Right renal pelvis (tissue), 4 donors: Measurements from ENCODE around the gene MFN2. TPM values are rescaled to one million over a fixed set of nuclear protein-coding genes. Genes with fewer than 3 reads are reported as not detected.

Experiments used
- polyA plus RNA-seq, 4 donors: library from polyadenylated mRNA; unstranded; fragments of 120-200 nt; gene quantifications; one replicate each; pipeline ENCODE4 v1.2.1, GENCODE V29; 2013; ENCODE audit not compliant: insufficient read length in 4 of 4

Gene MFN2
- polyA plus RNA-seq, 4 donors: 62.2 to 77.5 (median 70.5) TPM

Other genes with a start within 250 kb of the MFN2 start
- 10 to 100 TPM; 43.2 to 61.6 (median 44.4) TPM for gene AGTRAP, start 244.3 kb upstream of the MFN2 start, polyA plus RNA-seq
- under 1 TPM in 3 of 4 donors, not detected in 1; 0.27 to 0.65 (median 0.37) TPM for gene C1orf167, start 218.3 kb upstream of the MFN2 start, polyA plus RNA-seq
- gene MTHFR, start 174.5 kb upstream of the MFN2 start, polyA plus RNA-seq: 10 to 100 TPM; 17.1 to 18.9 (median 18.4) TPM
- gene CLCN6, start 174.3 kb upstream of the MFN2 start, polyA plus RNA-seq: 10 to 100 TPM; 15.5 to 20.1 (median 16.6) TPM
- gene NPPA, start 132.7 kb upstream of the MFN2 start, polyA plus RNA-seq: under 1 TPM in 3 of 4 donors, not detected in 1; 0.22 to 0.44 (median 0.24) TPM
- gene NPPB, start 121.5 kb upstream of the MFN2 start, polyA plus RNA-seq: under 1 TPM in 1 of 4 donors, not detected in 3; 0.10 TPM
- gene KIAA2013, start 54.0 kb upstream of the MFN2 start, polyA plus RNA-seq: 10 to 100 TPM; 39.6 to 55.3 (median 43.2) TPM
- gene PLOD1, start 45.7 kb upstream of the MFN2 start, polyA plus RNA-seq: 100 to 1,000 TPM in 1 of 4 donors, 10 to 100 TPM in 3; 93.5 to 117 (median 96.5) TPM
- gene MIIP, start 39.1 kb downstream of the MFN2 start, polyA plus RNA-seq: 10 to 100 TPM; 20.1 to 34.2 (median 21.9) TPM
- gene TNFRSF8, start 82.9 kb downstream of the MFN2 start, polyA plus RNA-seq: under 1 TPM; 0.43 to 0.80 (median 0.60) TPM
- 1 to 10 TPM; 6.3 to 8.6 (median 6.5) TPM for gene TNFRSF1B, start 186.5 kb downstream of the MFN2 start, polyA plus RNA-seq
- 10 to 100 TPM; 24.2 to 27.8 (median 26.3) TPM for gene VPS13D, start 249.6 kb downstream of the MFN2 start, polyA plus RNA-seq